ENCODE results near the gene CTSE. TPM values are rescaled to one million over a fixed set of nuclear protein-coding genes. Genes with fewer than 3 reads are reported as not detected.

Gene CTSE
- total RNA-seq, 3 donors from 2014 or later (not counting 1 experiment from before 2014, with no cell fraction given), result not detected

- ATAC-seq, result peak; percentile 85 to 92 (median 88)
- no peaks in the 10 kb centered on the region for H3K27me3 ChIP-seq (ENCODE audit: control insufficient read depth, insufficient read depth, low read length)
- no peaks in the 10 kb centered on the region for H3K27me3 Mint-ChIP-seq (ENCODE audit: low read depth in 2 of 2)
- H3K27ac ChIP-seq (ENCODE audit: low read length), result peak overlapping the region; percentile 65
- peak; percentile 23 to 53 for DNase-seq
- H3K4me3 Mint-ChIP-seq, result no peak overlapping the region
- WGBS (ENCODE audit: insufficient coverage), result 19% methylated on average over 17 of the region's 17 CpGs
- no peak overlapping the region for H3K4me3 ChIP-seq (ENCODE audit: low read length)
- no peaks in the 10 kb centered on the region for H3K36me3 Mint-ChIP-seq
- no peaks in the 10 kb centered on the region for H3K36me3 ChIP-seq (ENCODE audit: control insufficient read depth, insufficient read depth, low read length)
- peaks cover 18 to 23% of the 10 kb centered on the region in 2 donors for H3K4me1 Mint-ChIP-seq
- TF ChIP-seq CTCF (IDR thresholded peaks at IDR 0.05), result no peak
- no peaks in the 10 kb centered on the region for H3K9me3 Mint-ChIP-seq
- H3K4me1 ChIP-seq (ENCODE audit: control insufficient read depth, insufficient read depth, low read length), result peaks cover 14% of the 10 kb centered on the region
- no peaks in the 10 kb centered on the region for H3K9me3 ChIP-seq (ENCODE audit: control insufficient read depth, insufficient read depth, low read length)
- H3K27ac Mint-ChIP-seq, result peak overlapping the region in 1 of 2 donors; percentile 23
- intact Hi-C loops (cut with micrococcal nuclease), result no loop called here
Observed at GRCh38 chr1:206012086-206012859, 11.4 kb downstream of the CTSE start.

- Mint-ChIP-seq H3K4me1 (peaks cover 18 to 23% of the 10 kb centered on the region in 2 donors), H3K9me3 (no peaks in the 10 kb centered on the region), H3K27me3 (ENCODE audit: low read depth in 2 of 2) (no peaks in the 10 kb centered on the region), H3K36me3 (no peaks in the 10 kb centered on the region), H3K4me3 (no peak overlapping the region), H3K27ac (no peak overlapping the region)
- 84% methylated on average over 8 of the region's 8 CpGs for WGBS (ENCODE audit: insufficient coverage)
- ATAC-seq, result no peak
- intact Hi-C loops (cut with micrococcal nuclease), result no loop called here
- no peak for DNase-seq
- Histone ChIP-seq H3K4me1 (ENCODE audit: control insufficient read depth, insufficient read depth, low read length) (peaks cover 14% of the 10 kb centered on the region), H3K9me3 (ENCODE audit: control insufficient read depth, insufficient read depth, low read length) (no peaks in the 10 kb centered on the region), H3K4me3 (ENCODE audit: low read length) (no peak overlapping the region), H3K27ac (ENCODE audit: low read length) (no peak overlapping the region), H3K36me3 (ENCODE audit: control insufficient read depth, insufficient read depth, low read length) (no peaks in the 10 kb centered on the region), H3K27me3 (ENCODE audit: control insufficient read depth, insufficient read depth, low read length) (no peaks in the 10 kb centered on the region)
- TF ChIP-seq CTCF (IDR thresholded peaks at IDR 0.05), result no peak
Observed at GRCh38 chr1:206011057-206011456, 12.6 kb downstream of the CTSE start.

GRCh38 chr1:206010060-206010459 lies 13.6 kb downstream of the CTSE start:
- Mint-ChIP-seq H3K36me3 (no peaks in the 10 kb centered on the region), H3K4me3 (no peak overlapping the region), H3K27me3 (ENCODE audit: low read depth in 2 of 2) (no peaks in the 10 kb centered on the region), H3K4me1 (peaks cover 18 to 23% of the 10 kb centered on the region in 2 donors), H3K27ac (no peak overlapping the region), H3K9me3 (no peaks in the 10 kb centered on the region)
- Histone ChIP-seq H3K36me3 (ENCODE audit: control insufficient read depth, insufficient read depth, low read length) (no peaks in the 10 kb centered on the region), H3K4me3 (ENCODE audit: low read length) (no peak overlapping the region), H3K9me3 (ENCODE audit: control insufficient read depth, insufficient read depth, low read length) (no peaks in the 10 kb centered on the region), H3K27ac (ENCODE audit: low read length) (no peak overlapping the region), H3K4me1 (ENCODE audit: control insufficient read depth, insufficient read depth, low read length) (peaks cover 14% of the 10 kb centered on the region), H3K27me3 (ENCODE audit: control insufficient read depth, insufficient read depth, low read length) (no peaks in the 10 kb centered on the region)
- DNase-seq, result no peak
- intact Hi-C loops (cut with micrococcal nuclease), result no loop called here
- 85% methylated on average over 5 of the region's 5 CpGs for WGBS (ENCODE audit: insufficient coverage)
- no peak for TF ChIP-seq CTCF (IDR thresholded peaks at IDR 0.05)
- ATAC-seq, result no peak

GRCh38 chr1:206006946-206007345 lies 16.7 kb downstream of the CTSE start:
- Mint-ChIP-seq H3K9me3 (no peaks in the 10 kb centered on the region), H3K27me3 (ENCODE audit: low read depth in 2 of 2) (no peaks in the 10 kb centered on the region), H3K4me1 (peaks cover 3 to 6% of the 10 kb centered on the region in 2 donors), H3K4me3 (no peak overlapping the region), H3K36me3 (no peaks in the 10 kb centered on the region), H3K27ac (no peak overlapping the region)
- Histone ChIP-seq H3K27me3 (ENCODE audit: control insufficient read depth, insufficient read depth, low read length) (no peaks in the 10 kb centered on the region), H3K9me3 (ENCODE audit: control insufficient read depth, insufficient read depth, low read length) (no peaks in the 10 kb centered on the region), H3K27ac (ENCODE audit: low read length) (no peak overlapping the region), H3K4me3 (ENCODE audit: low read length) (no peak overlapping the region), H3K36me3 (ENCODE audit: control insufficient read depth, insufficient read depth, low read length) (no peaks in the 10 kb centered on the region), H3K4me1 (ENCODE audit: control insufficient read depth, insufficient read depth, low read length) (peaks cover 5% of the 10 kb centered on the region)
- no peak for TF ChIP-seq CTCF (IDR thresholded peaks at IDR 0.05)
- intact Hi-C loops (cut with micrococcal nuclease), result no loop called here
- no peak for DNase-seq
- ATAC-seq, result no peak
- 80% methylated on average over 3 of the region's 4 CpGs for WGBS (ENCODE audit: insufficient coverage)

All from natural killer cell (primary cell).